GM12878 (cell line): ENCODE results near the gene PIGL. TPM values are rescaled to one million over a fixed set of nuclear protein-coding genes. Genes with fewer than 3 reads are reported as not detected.

Experiments used
- ATAC-seq: fragments of 200-7000 bp; cut with Tn5 transposase; 3 replicates; pipeline ENCODE4 v1.9.1; 2020; ENCODE audit warnings: mild to moderate bottlenecking, moderate library complexity
- BruUV-seq: library from RNA; stranded (reverse); fragments of 400-500 nt; replicated peaks from 2 replicates; lab custom pipeline; 2021; lab: Mats Ljungman, UMichigan
- CTCF ChIA-PET: fragments of 300-600 bp; sonication (Branson Sonifier 250); formaldehyde crosslinking; extraction: SDS; loops from one replicate; lab custom pipeline; 2021; ENCODE audit warnings: inconsistent platforms; lab: Yijun Ruan, JAX
- POLR2A ChIA-PET: fragments of 350-600 bp; formaldehyde crosslinking; extraction: SDS; loops from one replicate; lab custom pipeline; 2021; ENCODE audit warnings: inconsistent platforms; lab: Charles Lee
- RAD21 ChIA-PET: fragments of 300-600 bp; sonication (Branson Sonifier 250); formaldehyde crosslinking; loops from one replicate; lab custom pipeline; 2023; ENCODE audit warnings: antibody characterized with exemption; ENCODE audit not compliant: unreplicated experiment; lab: Charles Lee
- SMC1A ChIA-PET: fragments of 300-600 bp; sonication (Branson Sonifier 250); formaldehyde crosslinking; loops from one replicate; lab custom pipeline; 2023; ENCODE audit not compliant: unreplicated experiment, uncharacterized antibody; lab: Charles Lee
- DNase-seq: peaks from one replicate; pipeline ENCODE4 v3.0.0-alpha.2; 2011; ENCODE audit warnings: low read depth, low spot score
- FAIRE-seq: peaks from 3 replicates; lab custom pipeline; 2011; peaks lifted over from hg19 to GRCh38; lab: Jason Lieb, UNC
- H2AFZ ChIP-seq: 2 replicates; pipeline ENCODE4 v1.6.0; 2011; ENCODE audit warnings: low read depth, low read length, control low read depth; ENCODE audit not compliant: control insufficient read depth
- H3K27ac ChIP-seq: 2 replicates; pipeline ENCODE4 v1.5.1; 2011; ENCODE audit warnings: control low read depth; ENCODE audit not compliant: control insufficient read depth, insufficient read depth
- H3K27me3 ChIP-seq, 2 experiments: replicated peaks in 1 of 2; 2 replicates each; pipeline versions ENCODE4 v1.6.0 to v1.6.1; 2011; ENCODE audit warnings: low read length in 1 of 2; ENCODE audit not compliant: control insufficient read depth in 2 of 2, insufficient read depth in 2 of 2
- H3K36me3 ChIP-seq, 2 experiments: 2 replicates each; pipeline ENCODE4 v1.5.1; 2011; ENCODE audit warnings: low read length in 1 of 2; ENCODE audit not compliant: control insufficient read depth in 2 of 2, insufficient read depth in 2 of 2
- H3K4me1 ChIP-seq: 2 replicates; pipeline ENCODE4 v1.6.1; 2011; ENCODE audit warnings: mild to moderate bottlenecking, low read length, moderate library complexity, mixed read lengths; ENCODE audit not compliant: control insufficient read depth, insufficient read depth
- H3K4me2 ChIP-seq: 2 replicates; pipeline ENCODE4 v1.6.0; 2011; ENCODE audit warnings: control low read depth; ENCODE audit not compliant: control insufficient read depth, insufficient read depth
- H3K4me3 ChIP-seq: fragments of 200-600 bp; sonication (generic); 2 replicates; pipeline ENCODE4 v1.5.1; 2016
- H3K79me2 ChIP-seq: 2 replicates; pipeline ENCODE4 v1.6.0; 2011; ENCODE audit warnings: low read length; ENCODE audit not compliant: control insufficient read depth, insufficient read depth
- H3K9ac ChIP-seq: 2 replicates; pipeline ENCODE4 v1.8.0; 2011; ENCODE audit warnings: low read length, control low read depth, mixed read lengths; ENCODE audit not compliant: control insufficient read depth, insufficient read depth
- H3K9me3 ChIP-seq: replicated peaks from 3 replicates; pipeline ENCODE4 v1.5.1; 2011; ENCODE audit warnings: mild to moderate bottlenecking, low read length; ENCODE audit not compliant: control insufficient read depth, insufficient read depth
- H4K20me1 ChIP-seq: 2 replicates; pipeline ENCODE4 v1.6.0; 2011; ENCODE audit not compliant: control insufficient read depth, insufficient read depth
- BRCA1 ChIP-seq: IDR thresholded peaks from 2 replicates; pipeline ENCODE4 v1.6.1; 2011; ENCODE audit warnings: low read depth, low read length, improper control_type of control experiment
- CEBPB ChIP-seq, 2 experiments: fragments of 150-350 bp in 1 of 2; IDR thresholded peaks; 2 replicates each; pipeline ENCODE4 v1.6.1; 2012 to 2014; ENCODE audit warnings: low read depth in 2 of 2, low read length in 2 of 2, borderline replicate concordance in 1 of 2, inconsistent platforms in 1 of 2
- EP300 ChIP-seq, 2 experiments: fragments of 150-350 bp in 1 of 2; IDR thresholded peaks; 2 replicates each; pipeline ENCODE4 v1.6.1; 2011 to 2012; ENCODE audit warnings: low read depth in 2 of 2, low read length in 2 of 2, borderline replicate concordance in 1 of 2, improper control_type of control experiment in 1 of 2, inconsistent platforms in 1 of 2; ENCODE audit not compliant: control insufficient read depth in 1 of 2
- ETV6 ChIP-seq, 2 experiments: fragments of 450-650 bp in 1 of 2; IDR thresholded peaks in 1 of 2; conservative IDR thresholded peaks in 1 of 2; 2 replicates each; pipeline ENCODE4 v1.6.1; 2014; ENCODE audit warnings: antibody characterized with exemption in 1 of 2, borderline replicate concordance in 1 of 2, low read depth in 1 of 2, mild to moderate bottlenecking in 1 of 2, moderate library complexity in 1 of 2
- FOS ChIP-seq: IDR thresholded peaks from 3 replicates; pipeline ENCODE4 v1.6.1; 2011; ENCODE audit warnings: borderline replicate concordance; ENCODE audit not compliant: insufficient read length; ENCODE audit errors: extremely low read depth
- HDAC2 ChIP-seq: fragments of 200-600 bp; sonication (generic); IDR thresholded peaks from 2 replicates; pipeline ENCODE4 v1.6.1; 2017
- IKZF1 ChIP-seq: fragments of 450-650 bp; conservative IDR thresholded peaks from 2 replicates; pipeline ENCODE4 v1.6.1; 2017; ENCODE audit warnings: antibody characterized with exemption, mild to moderate bottlenecking
- MTA2 ChIP-seq: fragments of 450-650 bp; IDR thresholded peaks from 2 replicates; pipeline ENCODE4 v1.6.1; 2016; ENCODE audit warnings: low read depth, mild to moderate bottlenecking, moderate library complexity
- NRF1 ChIP-seq: conservative IDR thresholded peaks from 2 replicates; pipeline ENCODE4 v1.6.1; 2011; ENCODE audit warnings: mild to moderate bottlenecking, low read depth, low read length, improper control_type of control experiment
- PAX5 ChIP-seq: IDR thresholded peaks from 2 replicates; pipeline ENCODE4 v1.6.1; 2011; ENCODE audit warnings: low read depth, low read length, borderline replicate concordance
- POLR2AphosphoS2 ChIP-seq: IDR thresholded peaks from 2 replicates; pipeline ENCODE4 v1.6.1; 2011; ENCODE audit warnings: low read depth, mild to moderate bottlenecking, low read length, improper control_type of control experiment, moderate library complexity
- SMAD1 ChIP-seq: fragments of 450-650 bp; IDR thresholded peaks from 2 replicates; pipeline ENCODE4 v1.6.1; 2018; ENCODE audit warnings: mild to moderate bottlenecking, low read depth; ENCODE audit not compliant: partially characterized antibody
- SMAD5 ChIP-seq: IDR thresholded peaks from 2 replicates; pipeline ENCODE4 v1.6.1; 2016; ENCODE audit warnings: antibody characterized with exemption, low read depth
- SP1 ChIP-seq: IDR thresholded peaks from one replicate; pipeline ENCODE4 v1.6.1; 2011; ENCODE audit warnings: low read depth, low read length
- SPI1 ChIP-seq: IDR thresholded peaks from 2 replicates; pipeline ENCODE4 v1.6.1; 2011; ENCODE audit warnings: low read depth, mild to moderate bottlenecking, low read length, moderate library complexity, borderline replicate concordance; ENCODE audit not compliant: insufficient read depth
- WGBS: methylation state at CpG from one replicate; pipeline ENCODE4 v1.1.6; 2016; ENCODE audit warnings: low lambda C conversion rate; ENCODE audit not compliant: insufficient replicate concordance, insufficient coverage; ENCODE audit errors: missing lambda C conversion rate; 5-methylcytosine and 5-hydroxymethylcytosine counted together
- in situ Hi-C: fragments of 300-500 bp; cut with MboI; formaldehyde crosslinking; loops from 9 replicates; pipeline ENCODE4 v1.14.3; 2018; ENCODE audit warnings: mixed read lengths
- intact Hi-C: fragments of 100-400 bp; cut with micrococcal nuclease; formaldehyde crosslinking; loops from one replicate; pipeline ENCODE4 v1.14.2; 2022; ENCODE audit not compliant: unreplicated experiment
- polyA plus RNA-seq, 11 experiments: library from polyadenylated mRNA; depleted of rRNA in 4 of 11; unstranded in 6 of 11; stranded (reverse) in 5 of 11; fragments of >200 nt; fragmentation: Nextera tagmentation in 4 of 11; fragmentation: Illumina TruSeq in 1 of 11; extraction: Ambion mirVana in 4 of 11; extraction: Trizol in 1 of 11; gene quantifications; 1 replicate in 1 of 11; 2 replicates in 10 of 11; pipeline versions ENCODE4 v1.2.1 to v1.2.3, GENCODE V29; 2011 to 2016; ENCODE audit warnings: inconsistent platforms in 2 of 11, missing spikeins in 2 of 11, low read depth in 1 of 11
- total RNA-seq, 4 experiments: library from RNA; depleted of rRNA in 3 of 4; stranded (reverse); fragments of >200 nt in 3 of 4; fragmentation: Illumina TruSeq in 1 of 4; extraction: Trizol in 1 of 4; gene quantifications; 2 replicates each; pipeline versions ENCODE4 v1.2.1 to v1.2.3, GENCODE V29; 2013 to 2021
- TF ChIP-seq, protein P1 (sequence below): fragments of 450-650 bp; IDR thresholded peaks from 2 replicates; pipeline ENCODE4 v1.6.1; 2017; ENCODE audit warnings: borderline replicate concordance
- TF ChIP-seq, protein P2 (sequence below): fragments of 450-650 bp; IDR thresholded peaks from 2 replicates; pipeline ENCODE4 v1.6.1; 2018; ENCODE audit warnings: mild to moderate bottlenecking, low read depth, moderate library complexity; ENCODE audit not compliant: partially characterized antibody

PIGL gene
- total and polyA plus RNA-seq, 10 of the 15 experiments (the other 5 are each of a cell fraction or from before 2014, with no cell fraction given) = 25.9 to 52.5 (median 30.2) TPM

DNA sequence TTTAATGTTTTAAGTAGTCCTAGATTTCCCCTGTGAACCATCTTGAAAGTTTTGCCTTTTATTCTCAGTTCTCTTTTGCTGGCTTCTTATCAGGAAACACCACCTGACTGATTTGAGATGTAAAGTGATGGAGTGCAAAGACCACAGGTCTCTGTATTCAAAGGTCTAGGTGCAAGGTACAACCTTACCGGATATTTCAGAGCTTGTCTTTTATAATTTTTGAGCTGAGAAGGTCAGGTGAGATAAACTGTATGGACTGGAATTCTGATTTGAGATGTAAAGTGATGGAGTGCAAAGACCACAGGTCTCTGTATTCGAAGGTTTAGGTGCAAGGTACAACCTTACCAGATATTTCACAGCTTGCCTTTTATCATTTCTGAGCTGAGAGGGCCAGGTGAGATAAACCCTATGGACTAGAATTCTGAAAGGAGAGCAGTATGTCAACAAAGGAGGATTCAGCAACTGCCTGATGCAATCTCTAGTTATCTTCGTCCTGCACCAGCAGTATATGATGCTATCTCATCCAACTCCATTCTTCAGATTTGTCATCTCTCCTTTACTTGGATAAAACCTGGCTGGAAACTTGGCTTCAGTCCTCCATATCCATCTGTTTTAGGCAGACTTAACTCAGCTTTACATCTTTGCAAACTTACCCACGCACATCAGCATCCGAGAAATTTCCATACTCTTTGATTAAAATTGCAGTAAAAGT, 72.0 kb downstream of the PIGL start:
- POLR2A ChIA-PET = interaction anchor here (0.6 to 1.3 kb wide), 4 partner anchors 14 to 149 kb away, joined by 3 to 8 read pairs (median 3); partner anchors contain the start of gene CENPV
- Histone ChIP-seq H4K20me1 (no peaks in the 10 kb centered on the region), H3K4me1 (peaks cover 40% of the 10 kb centered on the region), H3K27ac (peak overlapping the region; percentile 92), H3K79me2 (no peaks in the 10 kb centered on the region), H3K4me3 (peak overlapping the region; percentile 28; the same call in 1 of the 2 replicates), H3K9me3 (no peaks in the 10 kb centered on the region), H2AFZ (no peak overlapping the region), H3K4me2 (peak overlapping the region; percentile 67; the same call in 1 of the 2 replicates), H3K9ac (no peak overlapping the region), H3K36me3 (no peaks in the 10 kb centered on the region), H3K27me3 (no peaks in the 10 kb centered on the region)
- 77% methylated on average over 5 of the region's 5 CpGs for WGBS
- ATAC-seq (no peak), FAIRE-seq (no peak), DNase-seq (no peak)
- intact Hi-C loops (loop anchor here (5.0 kb wide), 1 partner anchor 148 kb away; no protein-coding TSS in a partner anchor), in situ Hi-C loops (no loop called here)
- CTCF ChIA-PET = interaction anchor here (0.7 to 4.7 kb wide), 10 partner anchors 10 to 232 kb away, joined by 3 to 38 read pairs (median 6); partner anchors contain the start of genes CENPV, PIGL and TRPV2
- no TSS peak for BruUV-seq
- RAD21 ChIA-PET = interaction anchor here (0.6 to 5.8 kb wide), 14 partner anchors 9 to 130 kb away, joined by 3 to 30 read pairs (median 4); partner anchors contain the start of genes PIGL, TRPV2 and UBB
- SMC1A ChIA-PET = interaction anchor here (0.9 to 3.2 kb wide), 8 partner anchors 12 to 129 kb away, joined by 3 to 15 read pairs (median 6); no protein-coding TSS in a partner anchor
- TF ChIP-seq PAX5 (no peak), BRCA1 (no peak), HDAC2 (no peak), NRF1 (no peak), IKZF1 (0 out of 2 replicates have a peak, but pooled peaks have one; percentile 22), SMAD1 (no peak), SPI1 (peak; percentile 58), SMAD5 (no peak), EP300 (IDR thresholded peaks at IDR 0.05; ENCODE audit: borderline replicate concordance in 1 of 2, control insufficient read depth in 1 of 2, low read depth in 2 of 2, low read length in 2 of 2) (no peak), ETV6 (conservative IDR thresholded peaks at IDR 0.05 in 1 of 2, IDR thresholded peaks at IDR 0.05 in 1 of 2; ENCODE audit: borderline replicate concordance in 1 of 2, low read depth in 1 of 2) (no peak), POLR2AphosphoS2 (no peak), SP1 (no peak), CEBPB (IDR thresholded peaks at IDR 0.05; ENCODE audit: borderline replicate concordance in 1 of 2, low read depth in 2 of 2, low read length in 2 of 2) (no peak), FOS (no peak), MTA2 (no peak)
- TF ChIP-seq, protein P1, sequence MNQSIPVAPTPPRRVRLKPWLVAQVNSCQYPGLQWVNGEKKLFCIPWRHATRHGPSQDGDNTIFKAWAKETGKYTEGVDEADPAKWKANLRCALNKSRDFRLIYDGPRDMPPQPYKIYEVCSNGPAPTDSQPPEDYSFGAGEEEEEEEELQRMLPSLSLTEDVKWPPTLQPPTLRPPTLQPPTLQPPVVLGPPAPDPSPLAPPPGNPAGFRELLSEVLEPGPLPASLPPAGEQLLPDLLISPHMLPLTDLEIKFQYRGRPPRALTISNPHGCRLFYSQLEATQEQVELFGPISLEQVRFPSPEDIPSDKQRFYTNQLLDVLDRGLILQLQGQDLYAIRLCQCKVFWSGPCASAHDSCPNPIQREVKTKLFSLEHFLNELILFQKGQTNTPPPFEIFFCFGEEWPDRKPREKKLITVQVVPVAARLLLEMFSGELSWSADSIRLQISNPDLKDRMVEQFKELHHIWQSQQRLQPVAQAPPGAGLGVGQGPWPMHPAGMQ = no peak
- TF ChIP-seq, protein P2, sequence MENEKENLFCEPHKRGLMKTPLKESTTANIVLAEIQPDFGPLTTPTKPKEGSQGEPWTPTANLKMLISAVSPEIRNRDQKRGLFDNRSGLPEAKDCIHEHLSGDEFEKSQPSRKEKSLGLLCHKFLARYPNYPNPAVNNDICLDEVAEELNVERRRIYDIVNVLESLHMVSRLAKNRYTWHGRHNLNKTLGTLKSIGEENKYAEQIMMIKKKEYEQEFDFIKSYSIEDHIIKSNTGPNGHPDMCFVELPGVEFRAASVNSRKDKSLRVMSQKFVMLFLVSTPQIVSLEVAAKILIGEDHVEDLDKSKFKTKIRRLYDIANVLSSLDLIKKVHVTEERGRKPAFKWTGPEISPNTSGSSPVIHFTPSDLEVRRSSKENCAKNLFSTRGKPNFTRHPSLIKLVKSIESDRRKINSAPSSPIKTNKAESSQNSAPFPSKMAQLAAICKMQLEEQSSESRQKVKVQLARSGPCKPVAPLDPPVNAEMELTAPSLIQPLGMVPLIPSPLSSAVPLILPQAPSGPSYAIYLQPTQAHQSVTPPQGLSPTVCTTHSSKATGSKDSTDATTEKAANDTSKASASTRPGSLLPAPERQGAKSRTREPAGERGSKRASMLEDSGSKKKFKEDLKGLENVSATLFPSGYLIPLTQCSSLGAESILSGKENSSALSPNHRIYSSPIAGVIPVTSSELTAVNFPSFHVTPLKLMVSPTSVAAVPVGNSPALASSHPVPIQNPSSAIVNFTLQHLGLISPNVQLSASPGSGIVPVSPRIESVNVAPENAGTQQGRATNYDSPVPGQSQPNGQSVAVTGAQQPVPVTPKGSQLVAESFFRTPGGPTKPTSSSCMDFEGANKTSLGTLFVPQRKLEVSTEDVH = no peak
